NCI-H226 (cell line): ENCODE data around the gene IST1.

Experiments used
- DNase-seq: peaks from one replicate; pipeline ENCODE4 v3.0.0-alpha.2; 2015

The IST1 gene

GRCh38 chr16:71920658-71921057 is 25.3 kb downstream of the IST1 start:
- DNase-seq: no peak

- DNase-seq: peak; percentile 40
Measured at GRCh38 chr16:71923941-71924690, 28.8 kb downstream of the IST1 start.

GRCh38 chr16:71924710-71925109 is 29.4 kb downstream of the IST1 start:
- no peak for DNase-seq

- DNase-seq: peak; percentile 68
Measured at GRCh38 chr16:71927383-71927782, 32.1 kb downstream of the IST1 start.

- DNase-seq: no peak
Measured at GRCh38 chr16:71927787-71928186, 32.5 kb downstream of the IST1 start.

GRCh38 chr16:71929048-71929447 is 33.7 kb downstream of the IST1 start:
- no peak for DNase-seq

GRCh38 chr16:71930013-71930563 is 34.8 kb downstream of the IST1 start:
- DNase-seq: no peak

- no peak for DNase-seq
Measured at GRCh38 chr16:71931001-71931400, 35.7 kb downstream of the IST1 start.

- DNase-seq: no peak
Measured at GRCh38 chr16:71931599-71931998, 36.3 kb downstream of the IST1 start.

GRCh38 chr16:71933017-71933416 is 37.7 kb downstream of the IST1 start:
- DNase-seq: no peak

GRCh38 chr16:71933913-71934695 is 38.8 kb downstream of the IST1 start:
- peak; percentile 36 for DNase-seq

- DNase-seq: no peak
Measured at GRCh38 chr16:71937868-71938510, 42.7 kb downstream of the IST1 start.

- DNase-seq: no peak
Measured at GRCh38 chr16:71943887-71944286, 48.6 kb downstream of the IST1 start.

- DNase-seq: no peak
Measured at GRCh38 chr16:71945616-71946015, 50.3 kb downstream of the IST1 start.

- DNase-seq: no peak
Measured at GRCh38 chr16:71952825-71953224, 57.5 kb downstream of the IST1 start.

- DNase-seq: no peak
Measured at GRCh38 chr16:71954180-71954579, 58.8 kb downstream of the IST1 start.

GRCh38 chr16:71954699-71955195 is 59.4 kb downstream of the IST1 start:
- no peak for DNase-seq

GRCh38 chr16:71956486-71956885 is 61.2 kb downstream of the IST1 start:
- no peak for DNase-seq

- DNase-seq: peak; percentile 66
Measured at GRCh38 chr16:71961066-71962039, 66.0 kb downstream of the IST1 start.

- DNase-seq: no peak
Measured at GRCh38 chr16:71963125-71963875, 68.0 kb downstream of the IST1 start.

GRCh38 chr16:71965223-71965622 is 69.9 kb downstream of the IST1 start:
- DNase-seq: no peak
